ENCODE results near the gene ZFC3H1. TPM values are rescaled to one million over a fixed set of nuclear protein-coding genes. Genes with fewer than 3 reads are reported as not detected.
"Not testable (repeated sequence)": the region's sequence is repeated elsewhere in the genome, so short reads cannot be mapped to it uniquely, and the experiment has no call there.

The ZFC3H1 gene
- total RNA-seq, 4 donors from 2014 or later, result 52.0 to 202 (median 71.5) TPM

DNA sequence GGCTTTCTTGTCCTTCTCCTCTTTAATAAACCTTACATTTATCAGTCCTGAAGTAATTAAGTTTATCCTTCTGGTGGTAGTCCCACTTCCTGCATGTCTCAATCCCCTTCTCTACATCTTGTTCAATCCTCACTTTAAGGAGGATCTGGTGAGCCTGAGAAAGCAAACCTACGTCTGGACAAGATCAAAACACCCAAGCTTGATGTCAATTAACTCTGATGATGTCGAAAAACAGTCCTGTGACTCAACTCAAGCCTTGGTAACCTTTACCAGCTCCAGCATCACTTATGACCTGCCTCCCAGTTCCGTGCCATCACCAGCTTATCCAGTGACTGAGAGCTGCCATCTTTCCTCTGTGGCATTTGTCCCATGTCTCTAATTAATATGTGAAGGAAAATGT is 79.3 kb downstream of the ZFC3H1 start:
- Histone ChIP-seq H3K27ac (no peak overlapping the region), H3K27me3 (no peaks in the 10 kb centered on the region), H3K4me3 (no peak overlapping the region), H3K4me1 (peaks cover 3% of the 10 kb centered on the region), H3K9me3 (no peaks in the 10 kb centered on the region), H3K36me3 (no peaks in the 10 kb centered on the region)
- WGBS, result 88% methylated on average over 3 of the region's 3 CpGs
- no peak for DNase-seq (ENCODE audit: low spot score in 2 of 2)
- no peak for TF ChIP-seq POLR2AphosphoS5 (IDR thresholded peaks at IDR 0.05)
- no peak for TF ChIP-seq POLR2A (IDR thresholded peaks at IDR 0.05)
- TF ChIP-seq EP300 (IDR thresholded peaks at IDR 0.05), result no peak
- TF ChIP-seq, protein P1, sequence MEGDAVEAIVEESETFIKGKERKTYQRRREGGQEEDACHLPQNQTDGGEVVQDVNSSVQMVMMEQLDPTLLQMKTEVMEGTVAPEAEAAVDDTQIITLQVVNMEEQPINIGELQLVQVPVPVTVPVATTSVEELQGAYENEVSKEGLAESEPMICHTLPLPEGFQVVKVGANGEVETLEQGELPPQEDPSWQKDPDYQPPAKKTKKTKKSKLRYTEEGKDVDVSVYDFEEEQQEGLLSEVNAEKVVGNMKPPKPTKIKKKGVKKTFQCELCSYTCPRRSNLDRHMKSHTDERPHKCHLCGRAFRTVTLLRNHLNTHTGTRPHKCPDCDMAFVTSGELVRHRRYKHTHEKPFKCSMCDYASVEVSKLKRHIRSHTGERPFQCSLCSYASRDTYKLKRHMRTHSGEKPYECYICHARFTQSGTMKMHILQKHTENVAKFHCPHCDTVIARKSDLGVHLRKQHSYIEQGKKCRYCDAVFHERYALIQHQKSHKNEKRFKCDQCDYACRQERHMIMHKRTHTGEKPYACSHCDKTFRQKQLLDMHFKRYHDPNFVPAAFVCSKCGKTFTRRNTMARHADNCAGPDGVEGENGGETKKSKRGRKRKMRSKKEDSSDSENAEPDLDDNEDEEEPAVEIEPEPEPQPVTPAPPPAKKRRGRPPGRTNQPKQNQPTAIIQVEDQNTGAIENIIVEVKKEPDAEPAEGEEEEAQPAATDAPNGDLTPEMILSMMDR (IDR thresholded peaks at IDR 0.05), result no peak

DNA sequence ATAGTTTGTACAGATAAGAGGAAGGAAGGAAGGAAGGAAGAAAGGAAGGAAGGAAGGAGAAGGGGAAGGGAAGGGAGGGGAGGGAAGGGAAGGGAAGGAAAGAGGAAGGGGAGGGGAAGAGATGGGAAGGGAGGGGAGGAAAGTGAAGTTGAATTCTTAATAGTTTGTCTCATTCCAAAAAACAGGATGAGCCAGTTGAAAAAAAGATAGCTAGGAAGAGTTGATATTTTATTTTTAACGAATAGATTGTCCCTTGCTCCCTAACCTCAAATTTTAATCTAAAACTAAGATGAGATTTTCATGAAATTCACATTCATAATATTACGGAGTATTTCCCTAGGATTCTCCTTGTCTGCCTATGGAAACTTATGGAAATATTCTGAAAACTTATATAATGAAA is 80.7 kb downstream of the ZFC3H1 start:
- no peaks in the 10 kb centered on the region for H3K9me3 ChIP-seq
- no peak overlapping the region for H3K4me3 ChIP-seq
- H3K27ac ChIP-seq, result no peak overlapping the region
- TF ChIP-seq POLR2A (IDR thresholded peaks at IDR 0.05) (no peak), POLR2AphosphoS5 (IDR thresholded peaks at IDR 0.05) (no peak), EP300 (IDR thresholded peaks at IDR 0.05) (no peak)
- TF ChIP-seq, protein P1 (IDR thresholded peaks at IDR 0.05), result no peak
- H3K27me3 ChIP-seq, result no peaks in the 10 kb centered on the region
- no peaks in the 10 kb centered on the region for H3K36me3 ChIP-seq
- peaks cover 3% of the 10 kb centered on the region for H3K4me1 ChIP-seq
- DNase-seq (ENCODE audit: low spot score in 2 of 2), result no peak
- 89% methylated on average over 2 of the region's 2 CpGs for WGBS

- no peaks in the 10 kb centered on the region for H3K27me3 ChIP-seq
- H3K4me1 ChIP-seq, result peaks cover 3% of the 10 kb centered on the region
- H3K27ac ChIP-seq, result peak overlapping the region; percentile 69
- TF ChIP-seq POLR2AphosphoS5 (IDR thresholded peaks at IDR 0.05) (peak in 1 of 3 donors; percentile 6), EP300 (IDR thresholded peaks at IDR 0.05) (no peak), POLR2A (IDR thresholded peaks at IDR 0.05) (no peak)
- TF ChIP-seq, protein P1 (IDR thresholded peaks at IDR 0.05), result no peak
- no peaks in the 10 kb centered on the region for H3K36me3 ChIP-seq
- no peak for DNase-seq (ENCODE audit: low spot score in 2 of 2)
- no peaks in the 10 kb centered on the region for H3K9me3 ChIP-seq
- 65% methylated on average over 3 of the region's 3 CpGs for WGBS
- H3K4me3 ChIP-seq, result no peak overlapping the region
These were observed 82.4 kb downstream of the ZFC3H1 start for GRCh38 chr12:71581206-71581605.

DNA sequence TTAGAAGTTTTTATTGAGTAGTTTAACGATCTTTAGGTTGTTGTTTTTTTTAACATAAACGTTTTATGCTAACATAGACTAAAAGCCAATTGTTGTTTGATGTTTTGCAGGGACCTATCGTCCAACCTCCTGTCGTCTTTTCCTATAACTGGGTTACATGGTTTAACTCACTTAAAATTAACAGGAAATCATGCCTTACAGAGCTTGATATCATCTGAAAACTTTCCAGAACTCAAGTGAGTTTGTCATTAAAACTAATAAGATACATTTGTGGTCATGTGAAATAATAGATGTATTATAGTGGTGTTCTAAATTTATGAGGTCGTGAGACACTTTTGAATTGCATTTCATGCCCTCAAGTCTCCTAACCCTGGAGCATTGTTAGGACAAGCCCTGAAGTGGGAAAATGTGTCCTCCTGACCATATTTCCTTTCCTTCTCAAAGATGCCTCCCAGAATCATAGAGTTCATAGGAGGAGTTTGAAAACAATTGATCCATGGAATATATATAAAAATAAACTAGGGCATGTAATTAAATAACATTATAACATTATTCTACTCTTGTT is 84.9 kb downstream of the ZFC3H1 start:
- peaks cover 3% of the 10 kb centered on the region for H3K4me1 ChIP-seq
- H3K4me3 ChIP-seq, result no peak overlapping the region
- DNase-seq (ENCODE audit: low spot score in 2 of 2), result no peak
- H3K27me3 ChIP-seq, result no peaks in the 10 kb centered on the region
- H3K9me3 ChIP-seq, result no peaks in the 10 kb centered on the region
- TF ChIP-seq, protein P1 (IDR thresholded peaks at IDR 0.05), result no peak
- no peak for TF ChIP-seq POLR2AphosphoS5 (IDR thresholded peaks at IDR 0.05)
- TF ChIP-seq EP300 (IDR thresholded peaks at IDR 0.05), result no peak
- no peak for TF ChIP-seq POLR2A (IDR thresholded peaks at IDR 0.05)
- 58% methylated on average over 5 of the region's 5 CpGs for WGBS
- H3K27ac ChIP-seq, result no peak overlapping the region
- H3K36me3 ChIP-seq, result no peaks in the 10 kb centered on the region

DNA sequence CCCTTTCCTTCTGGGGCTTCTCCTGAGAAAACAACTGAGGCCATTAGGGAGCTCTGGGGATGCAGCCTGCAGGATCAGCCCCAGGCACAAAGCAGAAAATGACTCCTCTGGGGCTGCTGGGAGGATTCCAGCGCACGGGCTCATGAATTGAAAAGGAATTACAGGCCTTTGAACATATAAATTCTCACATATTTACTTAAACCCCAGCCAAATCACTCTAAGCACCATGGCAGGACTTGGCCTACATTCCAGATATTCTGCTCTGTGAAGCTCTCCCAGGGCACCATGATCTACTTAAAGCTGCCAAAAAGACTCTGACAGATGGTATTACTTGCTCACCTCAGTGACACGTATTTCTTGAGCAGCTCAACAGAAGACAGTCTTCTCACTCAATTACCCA is 87.2 kb downstream of the ZFC3H1 start:
- no peak overlapping the region for H3K4me3 ChIP-seq
- H3K36me3 ChIP-seq, result no peaks in the 10 kb centered on the region
- no peak overlapping the region for H3K27ac ChIP-seq
- TF ChIP-seq POLR2A (IDR thresholded peaks at IDR 0.05) (no peak), POLR2AphosphoS5 (IDR thresholded peaks at IDR 0.05) (no peak), EP300 (IDR thresholded peaks at IDR 0.05) (no peak)
- TF ChIP-seq, protein P1 (IDR thresholded peaks at IDR 0.05), result no peak
- H3K4me1 ChIP-seq, result peaks cover under 1% of the 10 kb centered on the region
- no peaks in the 10 kb centered on the region for H3K9me3 ChIP-seq
- H3K27me3 ChIP-seq, result no peaks in the 10 kb centered on the region
- 53% methylated on average over 3 of the region's 3 CpGs for WGBS
- DNase-seq (ENCODE audit: low spot score in 2 of 2), result no peak

GRCh38 chr12:71569885-71570284 is 93.8 kb downstream of the ZFC3H1 start:
- H3K9me3 ChIP-seq; H3K27me3 ChIP-seq; H3K27ac ChIP-seq; H3K4me3 ChIP-seq; H3K4me1 ChIP-seq; DNase-seq (ENCODE audit: low spot score in 2 of 2); H3K36me3 ChIP-seq: not testable (repeated sequence)
- WGBS, result 84% methylated on average over 6 of the region's 6 CpGs

Data from suprapubic skin (tissue), 4 donors.